HepG2 (cell line): ENCODE data around the gene IGFBP7. TPM values are rescaled to one million over a fixed set of nuclear protein-coding genes. Genes with fewer than 3 reads are reported as not detected.

Source experiments
- ATAC-seq: fragments of 200-7000 bp; cut with Tn5 transposase; 3 replicates; pipeline ENCODE4 v1.9.1; 2020; ENCODE audit warnings: mild to moderate bottlenecking, moderate library complexity
- BruUV-seq: library from RNA; stranded (reverse); fragments of 400-500 nt; replicated peaks from 2 replicates; lab custom pipeline; 2021; lab: Mats Ljungman, UMichigan
- CTCF ChIA-PET: fragments of 300-600 bp; formaldehyde crosslinking; extraction: SDS; loops from one replicate; lab custom pipeline; 2021; ENCODE audit warnings: low total read pairs, inconsistent platforms, low intra/inter-chr PET ratio; lab: Yijun Ruan, JAX
- POLR2A ChIA-PET: fragments of 350-600 bp; sonication (Branson Sonifier 250); formaldehyde crosslinking; loops from one replicate; lab custom pipeline; 2020; ENCODE audit warnings: antibody characterized with exemption, inconsistent platforms; lab: Yijun Ruan, JAX
- DNase-seq: peaks from one replicate; pipeline ENCODE4 v3.0.0-alpha.2; 2015; ENCODE audit warnings: low spot score
- FAIRE-seq: peaks from 3 replicates; lab custom pipeline; 2011; peaks lifted over from hg19 to GRCh38; lab: Jason Lieb, UNC
- H2AFZ ChIP-seq: one replicate; pipeline ENCODE4 v1.6.1; 2011; ENCODE audit warnings: low read length, inconsistent platforms
- H3K27ac ChIP-seq: fragments of 300-600 bp; 3 replicates; pipeline ENCODE4 v1.8.0; 2011; ENCODE audit warnings: mixed run types, mild to moderate bottlenecking, mixed read lengths, low read length, inconsistent platforms; ENCODE audit not compliant: insufficient read depth; ENCODE audit errors: extremely low read length
- H3K27me3 ChIP-seq, 2 experiments: fragments of 200-600 bp in 1 of 2; 2 replicates in 1 of 2; 3 replicates in 1 of 2; pipeline versions ENCODE4 v1.6.0 to v1.8.0; 2011; ENCODE audit warnings: low read length in 2 of 2, mild to moderate bottlenecking in 2 of 2, moderate library complexity in 2 of 2, inconsistent platforms in 1 of 2; ENCODE audit not compliant: insufficient read depth in 2 of 2, control insufficient read depth in 1 of 2
- H3K36me3 ChIP-seq, 2 experiments: fragments of 200-600 bp in 1 of 2; replicated peaks in 1 of 2; 2 replicates in 1 of 2; 3 replicates in 1 of 2; pipeline versions ENCODE4 v1.5.1 to v1.8.0; 2011; ENCODE audit warnings: low read length in 2 of 2, inconsistent platforms in 1 of 2; ENCODE audit not compliant: insufficient read depth in 2 of 2, control insufficient read depth in 1 of 2
- H3K4me1 ChIP-seq: 2 replicates; pipeline ENCODE4 v1.5.1; 2012; ENCODE audit warnings: low read length, inconsistent platforms; ENCODE audit not compliant: insufficient read depth
- H3K4me2 ChIP-seq: 2 replicates; pipeline ENCODE4 v1.6.0; 2011; ENCODE audit warnings: low read depth, low read length, inconsistent platforms
- H3K4me3 ChIP-seq, 3 experiments: fragments of 200-600 bp in 1 of 3; sonication (generic), shearing (Covaris generic) in 1 of 3; replicated peaks in 1 of 3; 2 replicates each; pipeline ENCODE4 v1.5.1; 2011 to 2016; ENCODE audit warnings: low read length in 3 of 3, inconsistent platforms in 2 of 3, low read depth in 2 of 3, mild to moderate bottlenecking in 2 of 3, control low read depth in 1 of 3, mixed read lengths in 1 of 3; ENCODE audit not compliant: insufficient read depth in 1 of 3
- H3K79me2 ChIP-seq: one replicate; pipeline ENCODE4 v1.6.1; 2011; ENCODE audit warnings: low read length, inconsistent platforms; ENCODE audit not compliant: insufficient read depth
- H3K9ac ChIP-seq: 2 replicates; pipeline ENCODE4 v1.6.0; 2011; ENCODE audit warnings: mild to moderate bottlenecking, low read depth, low read length, inconsistent platforms; ENCODE audit not compliant: insufficient read depth
- H3K9me3 ChIP-seq: 2 replicates; pipeline ENCODE4 v1.5.1; 2012; ENCODE audit warnings: mild to moderate bottlenecking, low read length
- H4K20me1 ChIP-seq: 2 replicates; pipeline ENCODE4 v1.6.0; 2011; ENCODE audit warnings: inconsistent platforms, mild to moderate bottlenecking, low read length, moderate library complexity; ENCODE audit not compliant: insufficient read depth
- BORCS8-MEF2B ChIP-seq: sonication (generic); formaldehyde crosslinking; IDR thresholded peaks from 2 replicates; pipeline ENCODE4 v1.8.0; 2022; ENCODE audit warnings: mild to moderate bottlenecking, missing genetic modification reagents
- CAMTA2 ChIP-seq: sonication (generic); formaldehyde crosslinking; IDR thresholded peaks from 2 replicates; pipeline ENCODE4 v1.4.0; 2020; ENCODE audit warnings: mild to moderate bottlenecking, missing genetic modification reagents, borderline replicate concordance
- CBX5 ChIP-seq: sonication (generic); formaldehyde crosslinking; IDR thresholded peaks from 2 replicates; pipeline ENCODE4 v1.4.0; 2020; ENCODE audit warnings: missing genetic modification reagents, borderline replicate concordance
- HHEX ChIP-seq: IDR thresholded peaks from 2 replicates; pipeline ENCODE4 v1.6.1; 2016; ENCODE audit warnings: control low read depth
- HOXA9 ChIP-seq: sonication (generic); formaldehyde crosslinking; IDR thresholded peaks from 2 replicates; pipeline ENCODE4 v1.8.1; 2022; ENCODE audit warnings: missing genetic modification reagents, mild to moderate bottlenecking, moderate library complexity, borderline replicate concordance
- JUNB ChIP-seq: sonication (generic); formaldehyde crosslinking; IDR thresholded peaks from 2 replicates; pipeline ENCODE4 v1.8.0; 2022; ENCODE audit warnings: missing genetic modification reagents, mild to moderate bottlenecking, borderline replicate concordance
- KDM1A ChIP-seq: IDR thresholded peaks from 2 replicates; pipeline ENCODE4 v1.6.1; 2016; ENCODE audit warnings: missing compliant biosample characterization
- MED13 ChIP-seq: sonication (generic); formaldehyde crosslinking; IDR thresholded peaks from 2 replicates; pipeline ENCODE4 v1.5.0; 2020; ENCODE audit warnings: missing genetic modification reagents
- NFE2 ChIP-seq: sonication (generic); formaldehyde crosslinking; IDR thresholded peaks from 2 replicates; pipeline ENCODE4 v1.4.0; 2020; ENCODE audit warnings: missing genetic modification reagents
- SMARCC2 ChIP-seq: fragments of 450-650 bp; IDR thresholded peaks from 2 replicates; pipeline ENCODE4 v1.6.1; 2017; ENCODE audit warnings: antibody characterized with exemption, mild to moderate bottlenecking
- THYN1 ChIP-seq: sonication (generic); formaldehyde crosslinking; IDR thresholded peaks from 2 replicates; pipeline ENCODE4 v1.8.1; 2023; ENCODE audit warnings: low read depth, mild to moderate bottlenecking, moderate library complexity, missing genetic modification reagents, borderline replicate concordance
- ZNF605 ChIP-seq: sonication (generic); formaldehyde crosslinking; IDR thresholded peaks from 2 replicates; pipeline ENCODE4 v1.8.0; 2022; ENCODE audit warnings: mild to moderate bottlenecking, missing genetic modification reagents
- WGBS: methylation state at CpG from one replicate; pipeline ENCODE4 v1.1.6; 2017; ENCODE audit warnings: low lambda C conversion rate; 5-methylcytosine and 5-hydroxymethylcytosine counted together
- in situ Hi-C: cut with HindIII; loops from 2 replicates; pipeline ENCODE4 v1.10.0; 2017; ENCODE audit warnings: low pct_unique_long_range_greater_than_20kb; ENCODE audit not compliant: extremely low pct_ligation_motif_present
- intact Hi-C: fragments of 100-400 bp; cut with micrococcal nuclease; formaldehyde crosslinking; loops from one replicate; pipeline ENCODE4 v1.10.0; 2022; ENCODE audit not compliant: unreplicated experiment
- polyA plus RNA-seq, 8 experiments: library from polyadenylated mRNA; depleted of rRNA in 3 of 8; stranded (reverse) in 7 of 8; unstranded in 1 of 8; fragments of >200 nt; fragmentation: Illumina TruSeq in 4 of 8; extraction: Trizol in 4 of 8; gene quantifications; 2 replicates each; pipeline versions ENCODE4 v1.2.1 to v1.2.3, GENCODE V29; 2011 to 2016; ENCODE audit warnings: low read depth in 4 of 8, missing spikeins in 1 of 8, mixed read lengths in 1 of 8; ENCODE audit not compliant: insufficient read depth in 1 of 8
- total RNA-seq, 5 experiments: library from RNA; depleted of rRNA; stranded (reverse); fragments of >200 nt; fragmentation: Illumina TruSeq; extraction: Trizol; gene quantifications; 2 replicates each; pipeline ENCODE4 v1.2.3, GENCODE V29; 2016; ENCODE audit warnings: low read depth in 1 of 5
- TF ChIP-seq, protein P1 (sequence below): IDR thresholded peaks from 2 replicates; pipeline ENCODE4 v1.6.1; 2012; ENCODE audit warnings: inconsistent platforms
- TF ChIP-seq, protein P2 (sequence below): sonication (generic); formaldehyde crosslinking; IDR thresholded peaks from 2 replicates; pipeline ENCODE4 v1.4.0; 2020; ENCODE audit warnings: mild to moderate bottlenecking, missing genetic modification reagents

Gene IGFBP7
- total and polyA plus RNA-seq, 2 of the 13 experiments (the other 11 are each of a cell fraction or from before 2014, with no cell fraction given), result 1.1 to 1.3 TPM

DNA sequence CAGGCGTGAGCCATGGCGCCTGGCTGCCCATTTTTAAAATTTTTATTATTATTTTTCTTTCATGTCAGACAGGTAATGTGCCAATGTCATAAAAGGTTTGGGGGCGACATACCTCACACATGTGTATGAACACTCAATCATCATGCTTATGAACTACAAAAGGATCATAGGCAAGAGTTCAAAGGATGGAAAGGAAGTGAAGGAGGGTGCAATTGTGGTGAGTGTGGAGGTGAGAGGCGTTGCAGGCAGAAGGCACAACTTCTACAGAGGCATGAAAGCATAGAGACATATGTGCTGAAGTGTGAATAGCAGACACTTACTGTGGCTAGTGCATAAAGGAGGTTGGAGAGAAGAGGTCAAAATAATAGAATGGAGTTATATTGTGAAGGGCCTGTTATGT, 4.0 kb downstream of the IGFBP7 start:
- BruUV-seq, result no TSS peak
- Histone ChIP-seq H3K27me3 (peaks cover 0 to 22% of the 10 kb centered on the region in 2 experiments; a peak in 1 of 5 replicates), H3K36me3 (no peaks in the 10 kb centered on the region), H3K4me3 (no peak overlapping the region), H3K9me3 (no peaks in the 10 kb centered on the region), H3K79me2 (no peaks in the 10 kb centered on the region), H3K4me1 (peaks cover 12% of the 10 kb centered on the region), H3K27ac (no peak overlapping the region), H3K9ac (no peak overlapping the region), H2AFZ (no peak overlapping the region), H4K20me1 (no peaks in the 10 kb centered on the region), H3K4me2 (no peak overlapping the region)
- 17% methylated on average over 4 of the region's 4 CpGs for WGBS
- ChIA-PET POLR2A (no interaction called here), CTCF (no interaction called here)
- FAIRE-seq (no peak), DNase-seq (no peak), ATAC-seq (no peak)
- TF ChIP-seq JUNB (CRISPR knock-in tag) (no peak), ZNF605 (CRISPR knock-in tag) (no peak), NFE2 (CRISPR knock-in tag) (no peak), THYN1 (CRISPR knock-in tag) (no peak), CBX5 (no peak), HHEX (CRISPR knock-in tag) (no peak), HOXA9 (CRISPR knock-in tag) (no peak), MED13 (no peak), BORCS8-MEF2B (CRISPR knock-in tag) (no peak), KDM1A (CRISPR knock-in tag) (no peak), CAMTA2 (no peak), SMARCC2 (no peak)
- TF ChIP-seq, protein P1, sequence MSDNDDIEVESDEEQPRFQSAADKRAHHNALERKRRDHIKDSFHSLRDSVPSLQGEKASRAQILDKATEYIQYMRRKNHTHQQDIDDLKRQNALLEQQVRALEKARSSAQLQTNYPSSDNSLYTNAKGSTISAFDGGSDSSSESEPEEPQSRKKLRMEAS, result no peak
- TF ChIP-seq, protein P2, sequence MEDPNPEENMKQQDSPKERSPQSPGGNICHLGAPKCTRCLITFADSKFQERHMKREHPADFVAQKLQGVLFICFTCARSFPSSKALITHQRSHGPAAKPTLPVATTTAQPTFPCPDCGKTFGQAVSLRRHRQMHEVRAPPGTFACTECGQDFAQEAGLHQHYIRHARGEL (CRISPR knock-in tag), result no peak
- in situ Hi-C loops (no loop called here), intact Hi-C loops (no loop called here)
